ENCODE data around the gene H2AZ1. TPM values are rescaled to one million over a fixed set of nuclear protein-coding genes. Genes with fewer than 3 reads are reported as not detected.

Gene H2AZ1
- total and polyA plus RNA-seq, 9 of the 15 experiments (the other 6 are each of a cell fraction or from before 2014, with no cell fraction given): 605 to 4,380 (median 768) TPM

DNA sequence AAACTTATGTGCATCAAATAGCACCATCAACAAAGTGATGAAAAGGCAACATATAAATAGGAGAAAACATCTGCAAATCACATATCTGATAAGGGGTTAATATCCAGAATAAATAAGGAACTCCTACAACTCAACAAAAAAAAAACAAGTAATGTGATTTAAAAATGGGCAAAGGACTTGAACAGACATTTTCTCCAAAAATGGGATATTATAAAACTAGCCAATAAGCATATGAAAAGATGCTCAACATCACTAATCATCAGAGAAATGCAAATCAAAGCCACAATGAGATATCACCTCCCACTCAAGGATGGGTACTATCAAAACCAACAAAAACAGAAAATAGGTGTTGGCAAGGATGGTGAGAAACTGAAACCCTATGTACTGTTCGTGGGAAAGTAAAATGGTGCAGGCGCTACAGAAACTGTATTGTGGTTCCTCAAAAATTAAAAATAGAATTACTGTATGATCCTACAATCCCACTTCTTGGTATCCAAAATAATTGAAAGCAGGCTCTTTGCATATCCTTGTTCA, 6.1 kb downstream of the H2AZ1 start:
- H2AFZ ChIP-seq (ENCODE audit: low read depth, low read length): no peak overlapping the region
- no peak overlapping the region for H3K4me3 ChIP-seq
- H3K9me1 ChIP-seq (ENCODE audit: control insufficient read depth, insufficient read depth, low read length): no peaks in the 10 kb centered on the region
- H3K4me1 ChIP-seq (replicated peaks in 1 of 2; ENCODE audit: control insufficient read depth in 2 of 2, insufficient read depth in 2 of 2, low read length in 2 of 2): peaks cover 7 to 13% of the 10 kb centered on the region in 2 experiments
- peaks cover 86% of the 10 kb centered on the region for H3K79me2 ChIP-seq (ENCODE audit: control insufficient read depth, insufficient read depth, low read length)
- H3K9me3 ChIP-seq (replicated peaks; ENCODE audit: control insufficient read depth, insufficient read depth, low read depth, low read length): no peaks in the 10 kb centered on the region
- no peak for TF ChIP-seq NR2C1 (IDR thresholded peaks at IDR 0.05)
- TF ChIP-seq NR2C1 (tag; IDR thresholded peaks at IDR 0.05): no peak
- TF ChIP-seq, protein P1, sequence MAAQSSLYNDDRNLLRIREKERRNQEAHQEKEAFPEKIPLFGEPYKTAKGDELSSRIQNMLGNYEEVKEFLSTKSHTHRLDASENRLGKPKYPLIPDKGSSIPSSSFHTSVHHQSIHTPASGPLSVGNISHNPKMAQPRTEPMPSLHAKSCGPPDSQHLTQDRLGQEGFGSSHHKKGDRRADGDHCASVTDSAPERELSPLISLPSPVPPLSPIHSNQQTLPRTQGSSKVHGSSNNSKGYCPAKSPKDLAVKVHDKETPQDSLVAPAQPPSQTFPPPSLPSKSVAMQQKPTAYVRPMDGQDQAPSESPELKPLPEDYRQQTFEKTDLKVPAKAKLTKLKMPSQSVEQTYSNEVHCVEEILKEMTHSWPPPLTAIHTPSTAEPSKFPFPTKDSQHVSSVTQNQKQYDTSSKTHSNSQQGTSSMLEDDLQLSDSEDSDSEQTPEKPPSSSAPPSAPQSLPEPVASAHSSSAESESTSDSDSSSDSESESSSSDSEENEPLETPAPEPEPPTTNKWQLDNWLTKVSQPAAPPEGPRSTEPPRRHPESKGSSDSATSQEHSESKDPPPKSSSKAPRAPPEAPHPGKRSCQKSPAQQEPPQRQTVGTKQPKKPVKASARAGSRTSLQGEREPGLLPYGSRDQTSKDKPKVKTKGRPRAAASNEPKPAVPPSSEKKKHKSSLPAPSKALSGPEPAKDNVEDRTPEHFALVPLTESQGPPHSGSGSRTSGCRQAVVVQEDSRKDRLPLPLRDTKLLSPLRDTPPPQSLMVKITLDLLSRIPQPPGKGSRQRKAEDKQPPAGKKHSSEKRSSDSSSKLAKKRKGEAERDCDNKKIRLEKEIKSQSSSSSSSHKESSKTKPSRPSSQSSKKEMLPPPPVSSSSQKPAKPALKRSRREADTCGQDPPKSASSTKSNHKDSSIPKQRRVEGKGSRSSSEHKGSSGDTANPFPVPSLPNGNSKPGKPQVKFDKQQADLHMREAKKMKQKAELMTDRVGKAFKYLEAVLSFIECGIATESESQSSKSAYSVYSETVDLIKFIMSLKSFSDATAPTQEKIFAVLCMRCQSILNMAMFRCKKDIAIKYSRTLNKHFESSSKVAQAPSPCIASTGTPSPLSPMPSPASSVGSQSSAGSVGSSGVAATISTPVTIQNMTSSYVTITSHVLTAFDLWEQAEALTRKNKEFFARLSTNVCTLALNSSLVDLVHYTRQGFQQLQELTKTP (IDR thresholded peaks at IDR 0.05; ENCODE audit: low read depth in 1 of 2, partially characterized antibody in 2 of 2): peak in 1 of 2 experiments; percentile 95
- H3K4me2 ChIP-seq (ENCODE audit: insufficient read depth, low read length): peak overlapping the region; percentile 28; the same call in 1 of the 2 replicates
- DNase-seq (ENCODE audit: extremely low read depth in 1 of 4, low spot score in 3 of 4) (no peak), ATAC-seq (no peak), FAIRE-seq (no peak)
- intact Hi-C loops (cut with micrococcal nuclease): no loop called here
- no peaks in the 10 kb centered on the region for H3K27me3 ChIP-seq (ENCODE audit: control insufficient read depth in 2 of 2, insufficient read depth in 2 of 2, low read length in 2 of 2)
- no TSS peak for BruUV-seq (replicated peaks)
- H3K27ac ChIP-seq (ENCODE audit: extremely low read depth, low read depth, low read length): no peak overlapping the region
- ChIA-PET POLR2A (no interaction called here), CTCF (ENCODE audit: low intra/inter-chr PET ratio) (no interaction called here)
- peaks cover 9% of the 10 kb centered on the region for H4K20me1 ChIP-seq (replicated peaks; ENCODE audit: control insufficient read depth, insufficient read depth, low read length)
- 90% methylated on average over 2 of the region's 2 CpGs for WGBS (ENCODE audit: insufficient coverage, low coverage, missing lambda C conversion rate)
- H3K36me3 ChIP-seq (ENCODE audit: control insufficient read depth, insufficient read depth, low read length): peaks cover 31% of the 10 kb centered on the region
- in situ Hi-C loops (cut with MboI): no loop called here
- H3K9ac ChIP-seq (ENCODE audit: insufficient read depth in 1 of 2, low read depth in 2 of 2, low read length in 2 of 2): no peak overlapping the region

All from K562 (cell line).